Measurements from ENCODE around the gene PTCSC3. TPM values are rescaled to one million over a fixed set of nuclear protein-coding genes. Genes with fewer than 3 reads are reported as not detected.
A peak's percentile ranks its signal among the peaks of the same experiment; 100 is the strongest.

Gene PTCSC3
- total and polyA plus RNA-seq, 2 of the 13 experiments (the other 11 are each of a cell fraction or from before 2014, with no cell fraction given) = not detected

- Histone ChIP-seq H3K4me3 (replicated peaks in 1 of 3; ENCODE audit: insufficient read depth in 1 of 3, low read depth in 2 of 3, low read length in 3 of 3) (no peak overlapping the region), H3K27me3 (ENCODE audit: control insufficient read depth in 1 of 2, insufficient read depth in 2 of 2, low read length in 2 of 2) (peaks cover 6 to 12% of the 10 kb centered on the region in 2 experiments; a peak in 4 of 5 replicates), H3K4me2 (ENCODE audit: low read depth, low read length) (no peak overlapping the region), H4K20me1 (ENCODE audit: insufficient read depth, low read length) (no peaks in the 10 kb centered on the region), H3K9me3 (ENCODE audit: low read length) (no peaks in the 10 kb centered on the region), H3K36me3 (replicated peaks in 1 of 2; ENCODE audit: control insufficient read depth in 1 of 2, insufficient read depth in 2 of 2, low read length in 2 of 2) (no peaks in the 10 kb centered on the region), H3K27ac (ENCODE audit: extremely low read length, insufficient read depth, low read length) (no peak overlapping the region), H3K79me2 (ENCODE audit: insufficient read depth, low read length) (no peaks in the 10 kb centered on the region), H3K9ac (ENCODE audit: insufficient read depth, low read depth, low read length) (no peak overlapping the region), H2AFZ (ENCODE audit: low read length) (no peak overlapping the region), H3K4me1 (ENCODE audit: insufficient read depth, low read length) (no peaks in the 10 kb centered on the region)
- DNase-seq (ENCODE audit: low spot score) (no peak), FAIRE-seq (no peak), ATAC-seq (no peak)
- no TSS peak for BruUV-seq (replicated peaks)
- in situ Hi-C loops (cut with HindIII; ENCODE audit: extremely low pct_ligation_motif_present, low pct_unique_long_range_greater_than_20kb) (no loop called here), intact Hi-C loops (cut with micrococcal nuclease; ENCODE audit: unreplicated experiment) (loop anchor here (10.0 kb wide), 1 partner anchor 1798 kb away; no protein-coding TSS in a partner anchor)
- CTCF ChIA-PET (ENCODE audit: low intra/inter-chr PET ratio, low total read pairs) = no interaction called here
- no peak for TF ChIP-seq ZNF737 (CRISPR knock-in tag; IDR thresholded peaks at IDR 0.05; ENCODE audit: borderline replicate concordance)
- no peak for TF ChIP-seq SYNCRIP (IDR thresholded peaks at IDR 0.05; ENCODE audit: insufficient read depth, low read depth, low read length)
- no peak for TF ChIP-seq ARHGAP35 (CRISPR knock-in tag; IDR thresholded peaks at IDR 0.05; ENCODE audit: borderline replicate concordance)
- TF ChIP-seq, protein P1, sequence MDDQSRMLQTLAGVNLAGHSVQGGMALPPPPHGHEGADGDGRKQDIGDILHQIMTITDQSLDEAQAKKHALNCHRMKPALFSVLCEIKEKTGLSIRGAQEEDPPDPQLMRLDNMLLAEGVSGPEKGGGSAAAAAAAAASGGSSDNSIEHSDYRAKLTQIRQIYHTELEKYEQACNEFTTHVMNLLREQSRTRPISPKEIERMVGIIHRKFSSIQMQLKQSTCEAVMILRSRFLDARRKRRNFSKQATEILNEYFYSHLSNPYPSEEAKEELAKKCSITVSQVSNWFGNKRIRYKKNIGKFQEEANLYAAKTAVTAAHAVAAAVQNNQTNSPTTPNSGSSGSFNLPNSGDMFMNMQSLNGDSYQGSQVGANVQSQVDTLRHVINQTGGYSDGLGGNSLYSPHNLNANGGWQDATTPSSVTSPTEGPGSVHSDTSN (CRISPR knock-in tag; IDR thresholded peaks at IDR 0.05; ENCODE audit: borderline replicate concordance) = 0 out of 2 replicates have a peak, but pooled peaks have one; percentile 31
- TF ChIP-seq ZNF547 (CRISPR knock-in tag; IDR thresholded peaks at IDR 0.05) = no peak
- TF ChIP-seq ZNF569 (CRISPR knock-in tag; IDR thresholded peaks at IDR 0.05; ENCODE audit: borderline replicate concordance) = no peak
- TF ChIP-seq ZNF138 (CRISPR knock-in tag; IDR thresholded peaks at IDR 0.05; ENCODE audit: low read depth) = no peak
- TF ChIP-seq ELF3 (CRISPR knock-in tag; IDR thresholded peaks at IDR 0.05) = no peak
- POLR2A ChIA-PET = no interaction called here
- WGBS (ENCODE audit: low lambda C conversion rate) = 65% methylated on average over 3 of the region's 3 CpGs
Observed at GRCh38 chr14:36192530-36192929, 16.0 kb upstream of the PTCSC3 start.

Data from HepG2 (cell line).